GM18858 (cell line): ENCODE results near the gene LMNB1.
"Not testable (repeated sequence)": the region's sequence is repeated elsewhere in the genome, so short reads cannot be mapped to it uniquely, and the experiment has no call there.

Experiments used
- ATAC-seq: cut with Tn5 transposase; IDR thresholded peaks from one replicate; pipeline ENCODE4 v1.9.1; 2021; ENCODE audit not compliant: unreplicated experiment

LMNB1 gene, protein sequence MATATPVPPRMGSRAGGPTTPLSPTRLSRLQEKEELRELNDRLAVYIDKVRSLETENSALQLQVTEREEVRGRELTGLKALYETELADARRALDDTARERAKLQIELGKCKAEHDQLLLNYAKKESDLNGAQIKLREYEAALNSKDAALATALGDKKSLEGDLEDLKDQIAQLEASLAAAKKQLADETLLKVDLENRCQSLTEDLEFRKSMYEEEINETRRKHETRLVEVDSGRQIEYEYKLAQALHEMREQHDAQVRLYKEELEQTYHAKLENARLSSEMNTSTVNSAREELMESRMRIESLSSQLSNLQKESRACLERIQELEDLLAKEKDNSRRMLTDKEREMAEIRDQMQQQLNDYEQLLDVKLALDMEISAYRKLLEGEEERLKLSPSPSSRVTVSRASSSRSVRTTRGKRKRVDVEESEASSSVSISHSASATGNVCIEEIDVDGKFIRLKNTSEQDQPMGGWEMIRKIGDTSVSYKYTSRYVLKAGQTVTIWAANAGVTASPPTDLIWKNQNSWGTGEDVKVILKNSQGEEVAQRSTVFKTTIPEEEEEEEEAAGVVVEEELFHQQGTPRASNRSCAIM

DNA sequence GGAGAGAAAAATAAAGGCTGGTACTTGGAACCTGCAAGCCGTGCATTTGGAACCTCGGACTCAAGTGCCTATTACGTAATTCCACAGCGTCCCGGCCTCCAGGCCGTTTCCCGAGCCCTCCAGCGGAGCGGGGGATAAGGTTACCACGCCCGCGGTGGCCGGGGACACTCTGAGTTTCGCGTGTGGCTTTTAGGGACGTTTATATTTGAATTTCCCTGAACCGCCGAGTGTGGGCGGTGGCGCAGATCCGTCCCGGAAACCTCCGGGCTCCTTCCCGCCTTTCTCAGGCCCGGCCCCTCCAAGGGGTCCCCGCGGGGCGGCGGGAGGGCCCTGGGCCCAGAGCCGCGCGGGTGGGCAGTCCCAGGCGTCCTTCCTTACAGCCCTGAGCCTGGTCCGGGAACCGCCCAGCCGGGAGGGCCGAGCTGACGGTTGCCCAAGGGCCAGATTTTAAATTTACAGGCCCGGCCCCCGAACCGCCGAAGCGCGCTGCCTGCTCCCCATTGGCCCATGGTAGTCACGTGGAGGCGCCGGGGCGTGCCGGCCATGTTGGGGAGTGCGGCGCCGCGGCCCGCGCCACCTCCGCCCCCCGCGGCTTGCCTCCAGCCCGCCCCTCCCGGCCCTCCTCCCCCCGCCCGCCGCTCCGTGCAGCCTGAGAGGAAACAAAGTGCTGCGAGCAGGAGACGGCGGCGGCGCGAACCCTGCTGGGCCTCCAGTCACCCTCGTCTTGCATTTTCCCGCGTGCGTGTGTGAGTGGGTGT, at the start of gene LMNB1:
LMNB1 (plus strand) TSS at position 638 of the 758 bp plus-strand sequence. CDS start 373 bp downstream, outside the sequence.
- peak; percentile 54 for ATAC-seq

DNA sequence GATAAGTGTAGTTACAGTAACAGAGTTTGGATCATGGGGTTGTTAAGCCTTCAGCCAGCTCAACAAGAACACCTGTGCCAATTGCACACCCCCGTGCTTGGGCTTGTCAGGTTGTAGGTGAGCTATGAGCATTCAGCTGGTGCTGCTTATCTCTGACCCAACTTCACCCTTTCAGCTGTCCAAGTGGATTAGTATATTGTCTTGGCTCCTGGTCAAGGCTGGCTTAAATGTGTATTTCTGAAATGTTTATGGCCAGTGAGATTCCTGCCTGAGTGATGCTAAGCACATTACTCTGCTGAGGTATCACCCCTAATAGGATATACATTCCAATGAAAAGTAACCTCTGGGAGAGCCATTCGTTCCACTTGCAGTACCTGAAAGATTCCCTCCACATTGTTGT, 44.2 kb upstream of the LMNB1 start:
- ATAC-seq, result no peak

DNA sequence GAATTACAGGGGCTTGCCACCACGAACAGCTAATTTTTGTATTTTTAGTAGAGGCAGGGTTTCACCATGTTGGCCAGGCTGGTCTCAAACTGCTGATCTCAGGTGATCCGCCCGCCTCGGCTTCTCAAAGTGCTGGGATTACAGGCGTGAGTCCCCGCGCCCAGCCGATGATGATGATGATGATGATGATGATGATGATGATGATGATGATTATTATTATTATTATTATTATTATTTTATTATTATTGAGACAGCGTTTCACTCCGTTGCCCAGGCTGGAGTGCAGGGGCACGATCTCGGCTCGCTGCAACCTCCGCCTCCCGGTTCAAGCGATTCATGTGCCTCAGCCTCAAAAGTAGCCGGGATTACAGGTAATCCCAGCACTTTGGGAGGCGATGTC, 42.4 kb upstream of the LMNB1 start:
- not testable (repeated sequence) for ATAC-seq

DNA sequence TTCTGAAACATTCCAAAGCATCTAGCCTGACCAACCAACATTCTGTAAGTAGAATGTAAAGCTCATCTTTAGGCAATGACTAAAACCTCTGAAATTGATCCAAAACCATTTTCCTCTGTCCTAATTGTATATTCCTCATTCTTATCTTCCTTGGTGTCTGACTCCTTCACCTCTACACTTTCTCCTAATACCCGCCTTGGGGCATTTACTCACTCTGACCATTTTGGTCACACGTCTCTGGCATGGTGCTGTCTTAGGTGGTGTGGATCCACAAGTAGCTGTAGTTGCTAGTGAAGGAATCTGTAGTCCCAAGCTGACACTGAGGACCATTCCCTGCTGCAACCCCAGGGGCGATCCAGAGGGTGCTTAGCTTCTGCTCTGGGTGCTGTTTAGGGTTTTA, 40.8 kb upstream of the LMNB1 start:
- ATAC-seq, result no peak

DNA sequence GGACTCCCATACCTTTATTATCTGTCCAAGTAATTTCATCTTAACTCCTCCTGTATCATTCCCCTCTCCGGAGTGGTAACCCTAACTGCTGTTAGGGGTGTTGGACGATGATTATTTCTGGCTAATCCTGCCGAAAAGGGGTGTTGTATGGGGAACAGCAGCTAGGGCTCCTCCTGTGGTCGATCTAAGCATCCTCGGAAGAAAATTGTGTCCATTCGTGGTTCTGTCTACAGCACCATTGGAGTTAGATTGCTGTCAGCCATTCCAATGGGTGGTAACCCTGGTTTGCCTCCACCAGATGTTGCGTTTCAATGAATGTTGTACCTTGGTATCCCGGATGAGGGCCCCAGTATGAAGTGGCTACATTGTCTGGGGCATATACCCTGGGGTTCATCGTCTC, 35.6 kb upstream of the LMNB1 start:
- no peak for ATAC-seq

DNA sequence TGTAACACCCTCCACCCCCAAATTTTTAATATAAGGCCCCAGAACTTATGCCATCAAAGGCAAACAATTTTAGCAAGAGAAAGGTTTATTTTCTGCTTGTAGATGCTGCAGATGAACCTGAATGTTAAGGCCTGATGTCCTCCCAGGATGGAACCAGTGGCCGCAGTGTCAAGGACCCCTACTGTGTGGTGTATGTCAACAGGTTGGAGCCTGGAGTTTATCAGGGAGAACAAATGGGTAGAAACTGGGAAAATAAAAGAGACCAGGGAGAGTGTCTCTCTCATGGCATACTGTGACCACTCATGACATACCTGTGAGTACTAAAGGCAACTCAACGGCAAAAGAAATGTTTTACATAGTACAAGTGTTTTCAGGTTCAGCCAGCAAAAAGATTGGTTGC, 34.5 kb upstream of the LMNB1 start:
- no peak for ATAC-seq

DNA sequence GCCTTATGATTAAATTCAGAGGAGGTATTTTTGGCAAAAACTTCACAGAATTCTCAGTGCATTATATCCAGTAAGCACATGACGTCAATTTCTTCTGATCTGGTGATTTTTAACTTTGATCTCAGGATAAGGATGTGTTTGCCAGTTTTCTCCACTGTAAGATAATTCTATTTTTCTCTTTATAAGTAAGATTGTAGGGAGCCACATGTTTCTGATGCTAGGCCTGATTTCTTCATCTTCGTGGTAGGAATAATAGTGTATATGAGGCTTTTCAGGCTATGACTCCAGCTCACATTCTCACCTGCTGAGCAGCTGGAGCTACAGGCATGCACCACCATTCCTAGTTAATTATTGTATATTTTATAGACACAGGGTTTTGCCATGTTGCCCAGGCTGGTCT, 32.1 kb upstream of the LMNB1 start:
- no peak for ATAC-seq

DNA sequence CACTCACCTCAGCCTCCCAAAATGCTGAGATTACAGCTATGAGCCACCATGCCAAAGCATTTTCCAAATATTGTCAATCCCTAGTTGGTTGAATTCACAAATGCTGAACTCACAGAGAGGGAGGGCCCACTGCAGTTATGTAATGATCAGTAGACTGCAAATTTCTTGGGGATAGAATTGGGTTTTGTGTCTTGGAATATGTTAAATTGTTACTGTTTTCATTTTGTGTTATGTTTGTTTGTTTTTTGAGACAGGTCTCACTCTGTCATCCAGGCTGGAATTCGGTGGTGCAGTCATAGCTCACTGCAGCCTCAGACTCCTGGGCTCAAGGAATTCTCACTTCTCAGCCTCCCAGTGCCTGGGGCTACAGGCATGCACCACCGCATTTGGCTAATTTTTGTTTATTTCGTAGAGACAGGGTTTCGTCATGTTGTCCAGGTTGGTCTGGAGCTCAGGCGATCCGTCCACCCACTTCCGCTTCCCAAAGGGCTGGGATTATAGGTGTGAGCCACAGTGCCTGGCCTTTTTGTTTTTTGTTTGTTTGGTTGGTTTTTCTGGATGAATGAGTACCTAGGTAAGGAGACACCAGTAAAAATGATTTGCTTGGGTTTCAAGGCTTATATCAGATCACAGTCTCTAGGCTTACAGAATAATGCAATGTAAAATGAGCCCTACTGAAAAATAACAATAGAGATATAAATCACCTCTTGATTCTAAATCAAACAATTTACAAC, 31.5 kb upstream of the LMNB1 start:
- ATAC-seq, result no peak

DNA sequence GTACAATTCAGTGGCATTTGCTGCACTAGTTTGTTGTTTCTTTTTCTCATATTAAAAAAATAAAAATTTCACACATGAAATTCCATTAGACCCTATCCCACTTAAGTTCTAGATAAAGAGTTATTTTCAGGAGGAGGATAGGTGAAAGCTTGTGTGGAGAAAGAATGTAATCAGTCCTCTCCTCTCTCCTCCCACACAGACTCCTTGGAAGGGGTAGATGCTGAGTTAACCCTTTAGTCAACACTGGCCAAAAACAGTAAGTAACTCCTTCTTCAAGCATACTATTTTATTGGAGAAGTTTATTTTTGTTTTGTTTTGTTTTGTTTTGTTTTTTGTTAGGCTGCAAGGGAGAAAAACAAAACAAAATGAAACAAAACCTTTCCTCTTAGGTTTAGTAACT, 30.6 kb upstream of the LMNB1 start:
- no peak for ATAC-seq

DNA sequence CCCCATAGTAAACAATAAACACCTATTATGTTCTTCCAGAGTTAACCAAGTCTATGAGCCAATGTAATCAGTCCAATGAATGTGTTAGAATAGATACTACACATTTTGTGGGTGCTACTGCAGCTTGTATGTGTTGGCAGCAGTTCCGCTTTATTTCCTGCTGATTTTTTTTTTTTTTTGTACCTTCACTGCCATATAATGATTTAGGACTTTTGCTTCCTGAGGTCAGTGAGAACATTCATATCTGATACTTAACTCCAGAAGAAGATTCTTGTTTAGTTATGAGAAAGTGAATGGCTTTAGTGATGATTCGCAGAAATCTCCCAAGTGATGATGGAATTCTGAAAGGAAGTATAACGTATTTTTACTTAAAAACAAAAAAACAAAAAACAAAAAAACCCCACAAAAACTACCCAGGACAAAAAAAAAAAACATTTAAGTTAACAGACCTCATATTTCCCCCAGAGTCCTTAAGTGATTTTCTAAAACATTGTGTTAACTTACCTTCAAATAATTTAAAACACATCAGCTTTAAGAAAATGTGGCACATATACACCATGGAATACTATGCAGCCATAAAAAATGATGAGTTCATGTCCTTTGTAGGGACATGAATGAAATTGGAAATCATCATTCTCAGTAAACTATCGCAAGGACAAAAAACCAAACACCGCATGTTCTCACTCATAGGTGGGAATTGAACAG, 24.7 kb upstream of the LMNB1 start:
- no peak for ATAC-seq

DNA sequence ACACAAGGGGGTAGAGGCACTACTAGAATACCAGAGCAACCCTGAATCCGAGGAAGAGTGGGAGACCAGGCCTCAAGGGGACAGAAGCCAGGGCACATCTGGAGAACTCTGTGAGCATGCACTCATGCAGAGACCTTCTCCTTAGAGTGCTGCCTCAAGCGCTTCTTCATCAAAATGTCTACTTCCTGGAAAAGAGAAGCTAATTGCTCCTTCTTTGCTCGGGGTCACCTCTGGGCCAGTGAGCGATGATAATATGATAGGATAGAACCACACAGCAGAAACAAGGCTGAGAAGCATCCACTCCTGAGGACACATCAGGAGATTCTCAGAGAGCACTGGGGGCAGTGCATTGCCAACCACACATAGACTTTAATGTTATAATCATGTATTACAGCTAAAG, 23.7 kb upstream of the LMNB1 start:
- no peak for ATAC-seq

DNA sequence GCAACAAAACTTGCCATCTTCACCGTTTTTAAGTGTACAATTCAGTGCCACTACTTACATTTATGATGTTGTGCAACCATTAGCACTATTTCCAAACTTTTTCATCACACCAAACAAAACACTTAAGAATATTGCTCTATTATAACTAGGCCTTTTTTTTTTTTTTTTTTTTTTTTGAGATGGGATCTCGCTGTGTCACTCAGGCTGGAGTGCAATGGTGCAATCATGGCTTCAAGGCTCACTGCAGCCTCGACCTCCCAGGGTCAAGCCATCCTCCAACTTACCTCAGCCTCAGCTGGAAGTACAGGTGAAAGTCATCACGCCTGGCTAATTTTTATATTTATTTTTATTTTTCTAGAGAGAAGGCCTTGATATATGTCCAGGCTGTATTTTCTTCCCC, 22.3 kb upstream of the LMNB1 start:
- ATAC-seq, result no peak

DNA sequence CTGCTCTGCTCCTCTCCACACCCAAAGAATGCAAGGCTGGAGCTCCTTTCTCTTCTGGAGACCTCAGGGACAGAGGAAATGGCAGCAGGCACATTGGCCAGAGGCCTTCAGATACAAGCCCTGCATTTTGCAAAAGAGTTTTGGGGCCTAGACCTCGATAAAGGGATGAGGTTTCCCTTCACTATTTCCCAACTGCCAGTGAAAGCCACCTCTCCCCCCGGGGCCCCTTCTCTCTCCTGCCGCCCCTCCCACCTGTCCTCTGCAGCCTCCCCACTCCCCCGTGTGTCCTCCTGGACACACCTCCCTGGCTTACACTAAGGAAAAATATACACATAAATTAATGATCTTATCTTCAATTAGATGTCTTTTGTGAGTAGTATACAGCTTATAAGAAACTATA, 21.3 kb upstream of the LMNB1 start:
- ATAC-seq, result no peak

DNA sequence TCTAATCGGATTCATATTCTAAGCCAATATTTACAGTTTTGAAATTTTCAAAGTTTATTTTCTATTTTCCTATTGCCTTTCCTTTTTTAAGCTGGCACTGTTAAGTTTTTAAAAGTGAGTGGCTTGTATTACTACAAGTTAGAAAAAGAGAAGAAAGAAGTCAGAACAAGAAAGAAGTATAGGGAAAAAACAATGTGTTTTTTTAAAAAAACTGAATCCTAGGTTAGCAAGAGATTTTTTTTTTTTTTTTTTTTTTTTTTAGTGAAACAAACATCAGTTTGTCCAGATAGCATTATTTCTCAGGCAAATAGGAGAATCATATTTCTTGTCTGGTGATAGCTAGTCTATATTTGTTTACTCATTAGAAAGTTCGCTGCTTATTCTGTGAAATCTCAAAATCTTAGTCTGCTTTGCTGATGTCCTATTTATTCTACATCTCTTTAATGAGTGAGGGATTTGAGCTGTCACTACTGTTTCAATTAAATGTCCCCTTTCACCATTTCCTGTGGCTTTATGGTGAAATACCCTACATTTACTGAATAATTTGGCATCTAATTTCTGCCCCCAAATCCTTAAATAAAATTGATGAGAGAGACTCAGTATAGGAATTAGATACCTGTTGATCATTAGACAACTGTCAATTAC, 19.1 kb upstream of the LMNB1 start:
- ATAC-seq, result no peak

DNA sequence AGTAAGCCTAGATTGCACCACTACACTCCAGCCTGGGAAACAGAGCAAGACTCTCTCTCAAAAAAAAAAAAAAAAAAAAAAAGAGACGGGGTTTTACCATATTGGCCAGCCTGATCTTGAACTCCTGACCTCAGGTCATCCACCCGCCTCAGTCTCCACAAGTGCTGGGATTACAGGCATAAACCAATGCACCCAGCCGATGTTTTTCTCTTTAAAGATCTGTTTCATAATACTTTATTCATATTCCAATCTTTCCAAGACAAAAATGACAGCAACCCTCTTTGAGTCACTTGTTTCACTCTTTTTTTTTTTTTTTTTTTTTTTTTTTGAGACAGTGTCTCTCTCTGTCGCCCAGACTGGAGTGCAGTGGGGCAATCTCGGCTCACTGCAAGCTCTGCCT, 13.6 kb upstream of the LMNB1 start:
- no peak for ATAC-seq

DNA sequence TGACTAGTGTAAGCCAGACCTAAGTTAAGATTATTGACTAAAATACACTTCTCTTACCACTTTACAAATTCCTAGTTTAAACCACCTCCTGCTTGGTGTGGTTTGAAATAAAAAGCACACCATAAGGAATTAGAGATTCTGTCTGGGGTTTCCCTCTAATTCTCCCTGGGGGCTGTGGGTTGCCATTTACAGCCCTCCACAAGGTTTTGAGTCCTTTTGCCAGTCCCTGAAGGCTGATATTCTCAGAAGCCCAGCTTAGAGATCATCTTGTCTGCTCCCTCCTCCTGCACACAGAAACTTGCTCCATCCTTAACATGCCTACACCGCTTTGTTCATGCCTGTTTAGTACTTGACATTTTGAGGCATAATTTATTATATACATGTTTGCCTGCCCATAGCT, 7.2 kb upstream of the LMNB1 start:
- ATAC-seq, result no peak

DNA sequence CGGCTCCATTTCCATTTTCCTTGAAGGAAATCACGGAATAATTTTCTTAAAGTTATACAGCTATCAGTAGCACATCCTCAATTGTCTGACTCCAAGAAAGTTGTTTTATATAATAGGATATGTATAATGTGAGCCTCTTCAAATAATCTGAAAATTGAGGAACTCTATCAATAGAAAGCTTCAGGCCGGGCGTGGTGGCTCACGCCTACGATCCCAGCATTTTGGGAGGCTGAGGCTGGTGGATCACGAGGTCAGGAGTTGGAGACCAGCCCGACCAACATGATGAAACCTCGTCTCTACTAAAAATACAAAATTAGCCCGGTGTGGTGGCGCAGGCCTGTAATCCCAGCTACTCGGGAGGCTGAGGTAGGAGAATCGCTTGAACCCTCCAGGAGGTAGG, 3.4 kb upstream of the LMNB1 start:
- not testable (repeated sequence) for ATAC-seq

DNA sequence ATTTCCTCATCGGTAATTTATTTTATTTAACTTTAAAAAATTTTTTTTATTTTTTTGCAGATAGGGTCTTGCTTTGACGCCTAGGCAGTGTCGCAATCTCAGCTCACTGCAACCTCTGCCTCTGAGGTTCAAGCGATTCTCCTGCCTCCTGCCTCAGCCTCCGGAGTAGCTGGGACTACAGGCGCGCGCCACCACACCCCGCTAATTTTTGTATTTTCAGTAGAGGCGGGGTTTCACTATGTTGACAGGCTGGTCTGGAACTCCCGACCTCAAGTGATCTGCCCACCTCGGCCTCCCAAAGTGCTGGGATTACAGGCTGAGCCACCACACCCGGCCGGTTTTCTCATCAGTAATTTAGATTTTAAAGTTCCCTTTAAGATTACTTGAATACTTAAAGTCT, 2.3 kb upstream of the LMNB1 start:
- not testable (repeated sequence) for ATAC-seq

DNA sequence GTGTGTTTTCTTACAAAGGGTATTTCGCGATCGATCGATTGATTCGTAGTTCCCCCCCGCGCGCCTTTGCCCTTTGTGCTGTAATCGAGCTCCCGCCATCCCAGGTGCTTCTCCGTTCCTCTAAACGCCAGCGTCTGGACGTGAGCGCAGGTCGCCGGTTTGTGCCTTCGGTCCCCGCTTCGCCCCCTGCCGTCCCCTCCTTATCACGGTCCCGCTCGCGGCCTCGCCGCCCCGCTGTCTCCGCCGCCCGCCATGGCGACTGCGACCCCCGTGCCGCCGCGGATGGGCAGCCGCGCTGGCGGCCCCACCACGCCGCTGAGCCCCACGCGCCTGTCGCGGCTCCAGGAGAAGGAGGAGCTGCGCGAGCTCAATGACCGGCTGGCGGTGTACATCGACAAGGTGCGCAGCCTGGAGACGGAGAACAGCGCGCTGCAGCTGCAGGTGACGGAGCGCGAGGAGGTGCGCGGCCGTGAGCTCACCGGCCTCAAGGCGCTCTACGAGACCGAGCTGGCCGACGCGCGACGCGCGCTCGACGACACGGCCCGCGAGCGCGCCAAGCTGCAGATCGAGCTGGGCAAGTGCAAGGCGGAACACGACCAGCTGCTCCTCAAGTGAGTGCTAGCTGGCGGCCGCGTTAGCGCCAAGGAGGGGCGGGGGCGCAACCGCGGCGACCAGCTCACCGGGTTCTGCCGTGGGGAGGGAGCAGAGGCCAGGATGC, 480 bp downstream of the LMNB1 start:
- no peak for ATAC-seq
